Activated CD4-positive, alpha-beta memory T cell treated with anti-CD3 and anti-CD28 coated beads, Interleukin-2, amount 10 ng/mL, durations not matched to agents 7 days and 5 days (primary cell): Measurements from ENCODE around the gene RAB3B. TPM values are rescaled to one million over a fixed set of nuclear protein-coding genes. Genes with fewer than 3 reads are reported as not detected.

ENCODE experiments used
- CTCF ChIA-PET: fragments of 350-600 bp; sonication (Branson Sonifier 250); formaldehyde crosslinking; loops from one replicate; lab custom pipeline; 2021; ENCODE audit warnings: antibody characterized with exemption, inconsistent platforms; lab: Charles Lee
- POLR2A ChIA-PET: fragments of 350-600 bp; sonication (Branson Sonifier 250); formaldehyde crosslinking; loops from one replicate; lab custom pipeline; 2021; ENCODE audit warnings: antibody characterized with exemption; lab: Charles Lee
- DNase-seq: peaks from one replicate; pipeline ENCODE4 v3.0.0-alpha.2; 2020
- H3K27ac Mint-ChIP-seq: one replicate; pipeline ENCODE4 v1.8.0; 2021; ENCODE audit warnings: mild to moderate bottlenecking, mixed read lengths
- H3K27me3 Mint-ChIP-seq: one replicate; pipeline ENCODE4 v1.8.0; 2021; ENCODE audit warnings: mixed read lengths
- H3K36me3 Mint-ChIP-seq: one replicate; pipeline ENCODE4 v1.8.0; 2021; ENCODE audit warnings: low read depth, mixed read lengths
- H3K4me1 Mint-ChIP-seq: one replicate; pipeline ENCODE4 v1.8.0; 2021; ENCODE audit warnings: mixed read lengths
- H3K4me3 Mint-ChIP-seq: one replicate; pipeline ENCODE4 v1.8.0; 2021; ENCODE audit warnings: mild to moderate bottlenecking, mixed read lengths
- H3K9me3 Mint-ChIP-seq: one replicate; pipeline ENCODE4 v1.8.0; 2021; ENCODE audit warnings: mixed read lengths
- total RNA-seq, 2 experiments: library from RNA; stranded (reverse); gene quantifications; one replicate each; pipeline ENCODE4 v1.2.3, GENCODE V29; 2021

RAB3B gene
- total RNA-seq, 2 experiments from 2014 or later, result 0.03 to 0.08 TPM

- peaks cover 32% of the 10 kb centered on the region for H3K27me3 Mint-ChIP-seq
- no peaks in the 10 kb centered on the region for H3K4me1 Mint-ChIP-seq
- no peaks in the 10 kb centered on the region for H3K36me3 Mint-ChIP-seq
- H3K4me3 Mint-ChIP-seq, result no peak overlapping the region
- no peak overlapping the region for H3K27ac Mint-ChIP-seq
- ChIA-PET CTCF (interaction anchor here (1.9 kb wide), 1 partner anchor 20 kb away, joined by 6 read pairs; no protein-coding TSS in a partner anchor), POLR2A (no interaction called here)
- H3K9me3 Mint-ChIP-seq, result no peaks in the 10 kb centered on the region
- DNase-seq, result no peak
Measured at GRCh38 chr1:51916587-51917405, 73.7 kb downstream of the RAB3B start.

- Mint-ChIP-seq H3K27me3 (peaks cover 27% of the 10 kb centered on the region), H3K36me3 (no peaks in the 10 kb centered on the region), H3K4me1 (no peaks in the 10 kb centered on the region), H3K27ac (no peak overlapping the region), H3K9me3 (no peaks in the 10 kb centered on the region), H3K4me3 (no peak overlapping the region)
- CTCF ChIA-PET, result interaction anchor here (0.5 kb wide), 1 partner anchor 169 kb away, joined by 3 read pairs; no protein-coding TSS in a partner anchor
- POLR2A ChIA-PET, result no interaction called here
- no peak for DNase-seq
Measured at GRCh38 chr1:51915951-51916350, 74.5 kb downstream of the RAB3B start.

- Mint-ChIP-seq H3K9me3 (no peaks in the 10 kb centered on the region), H3K4me3 (no peak overlapping the region), H3K36me3 (no peaks in the 10 kb centered on the region), H3K27ac (no peak overlapping the region), H3K27me3 (peaks cover 22% of the 10 kb centered on the region), H3K4me1 (no peaks in the 10 kb centered on the region)
- DNase-seq, result no peak
- ChIA-PET CTCF (no interaction called here), POLR2A (no interaction called here)
Measured at GRCh38 chr1:51912881-51913280, 77.6 kb downstream of the RAB3B start.

- ChIA-PET CTCF (interaction anchor here (0.8 kb wide), 1 partner anchor 12 kb away, joined by 3 read pairs; no protein-coding TSS in a partner anchor), POLR2A (no interaction called here)
- Mint-ChIP-seq H3K4me3 (no peak overlapping the region), H3K36me3 (peaks cover 10% of the 10 kb centered on the region), H3K9me3 (peaks cover 19% of the 10 kb centered on the region), H3K27me3 (peaks cover 16% of the 10 kb centered on the region), H3K4me1 (no peaks in the 10 kb centered on the region), H3K27ac (no peak overlapping the region)
- DNase-seq, result no peak
Measured at GRCh38 chr1:51910221-51911000, 80.1 kb downstream of the RAB3B start.

GRCh38 chr1:51908499-51908898, 82.0 kb downstream of the RAB3B start:
- Mint-ChIP-seq H3K27me3 (peaks cover 7% of the 10 kb centered on the region), H3K9me3 (peaks cover 20% of the 10 kb centered on the region), H3K36me3 (peaks cover 10% of the 10 kb centered on the region), H3K4me3 (no peak overlapping the region), H3K4me1 (no peaks in the 10 kb centered on the region), H3K27ac (no peak overlapping the region)
- DNase-seq, result no peak
- ChIA-PET POLR2A (no interaction called here), CTCF (no interaction called here)

GRCh38 chr1:51907079-51907702, 83.3 kb downstream of the RAB3B start:
- Mint-ChIP-seq H3K9me3 (peaks cover 20% of the 10 kb centered on the region), H3K4me3 (no peak overlapping the region), H3K27me3 (peaks cover 7% of the 10 kb centered on the region), H3K36me3 (peaks cover 10% of the 10 kb centered on the region), H3K27ac (peak overlapping the region; percentile 12), H3K4me1 (no peaks in the 10 kb centered on the region)
- CTCF ChIA-PET, result interaction anchor here (0.7 to 1.8 kb wide), 2 partner anchors 10 to 311 kb away, joined by 3 to 6 read pairs; no protein-coding TSS in a partner anchor
- POLR2A ChIA-PET, result no interaction called here
- no peak for DNase-seq

GRCh38 chr1:51906306-51907078, 84.0 kb downstream of the RAB3B start:
- peaks cover 20% of the 10 kb centered on the region for H3K9me3 Mint-ChIP-seq
- peak overlapping the region; percentile 52 for H3K27ac Mint-ChIP-seq
- H3K27me3 Mint-ChIP-seq, result peaks cover 7% of the 10 kb centered on the region
- no peak overlapping the region for H3K4me3 Mint-ChIP-seq
- H3K4me1 Mint-ChIP-seq, result no peaks in the 10 kb centered on the region
- no peak for DNase-seq
- H3K36me3 Mint-ChIP-seq, result peaks cover 10% of the 10 kb centered on the region
- CTCF ChIA-PET, result interaction anchor here (0.7 to 1.8 kb wide), 2 partner anchors 10 to 311 kb away, joined by 3 to 6 read pairs; no protein-coding TSS in a partner anchor
- POLR2A ChIA-PET, result interaction anchor here (0.7 kb wide), 1 partner anchor 135 kb away, joined by 4 read pairs; no protein-coding TSS in a partner anchor

- no peak overlapping the region for H3K27ac Mint-ChIP-seq
- H3K4me1 Mint-ChIP-seq, result no peaks in the 10 kb centered on the region
- CTCF ChIA-PET, result interaction anchor here (0.5 kb wide), 1 partner anchor 59 kb away, joined by 4 read pairs; no protein-coding TSS in a partner anchor
- DNase-seq, result no peak
- peaks cover 17% of the 10 kb centered on the region for H3K27me3 Mint-ChIP-seq
- peaks cover 10% of the 10 kb centered on the region for H3K36me3 Mint-ChIP-seq
- H3K9me3 Mint-ChIP-seq, result peaks cover 20% of the 10 kb centered on the region
- POLR2A ChIA-PET, result no interaction called here
- no peak overlapping the region for H3K4me3 Mint-ChIP-seq
Measured at GRCh38 chr1:51902456-51902855, 88.0 kb downstream of the RAB3B start.

GRCh38 chr1:51901151-51901550, 89.3 kb downstream of the RAB3B start:
- DNase-seq, result no peak
- Mint-ChIP-seq H3K4me1 (peaks cover 2% of the 10 kb centered on the region), H3K9me3 (peaks cover 9% of the 10 kb centered on the region), H3K4me3 (no peak overlapping the region), H3K27ac (no peak overlapping the region), H3K36me3 (peaks cover under 1% of the 10 kb centered on the region), H3K27me3 (peaks cover 20% of the 10 kb centered on the region)
- CTCF ChIA-PET, result no interaction called here
- POLR2A ChIA-PET, result no interaction called here

GRCh38 chr1:51899022-51899421, 91.5 kb downstream of the RAB3B start:
- Mint-ChIP-seq H3K27ac (no peak overlapping the region), H3K27me3 (peaks cover 38% of the 10 kb centered on the region), H3K4me3 (no peak overlapping the region), H3K9me3 (no peaks in the 10 kb centered on the region), H3K36me3 (no peaks in the 10 kb centered on the region), H3K4me1 (peaks cover 2% of the 10 kb centered on the region)
- ChIA-PET CTCF (no interaction called here), POLR2A (interaction anchor here (1.1 kb wide), 1 partner anchor 20 kb away, joined by 3 read pairs; no protein-coding TSS in a partner anchor)
- no peak for DNase-seq

GRCh38 chr1:51898090-51898734, 92.3 kb downstream of the RAB3B start:
- ChIA-PET POLR2A (interaction anchor here (1.1 kb wide), 1 partner anchor 19 kb away, joined by 3 read pairs; no protein-coding TSS in a partner anchor), CTCF (interaction anchor here (1.2 to 2.5 kb wide), 6 partner anchors 9 to 398 kb away, joined by 3 to 12 read pairs (median 6); no protein-coding TSS in a partner anchor)
- H3K27ac Mint-ChIP-seq, result no peak overlapping the region
- H3K27me3 Mint-ChIP-seq, result peaks cover 43% of the 10 kb centered on the region
- H3K36me3 Mint-ChIP-seq, result no peaks in the 10 kb centered on the region
- no peak overlapping the region for H3K4me3 Mint-ChIP-seq
- H3K9me3 Mint-ChIP-seq, result no peaks in the 10 kb centered on the region
- peaks cover 2% of the 10 kb centered on the region for H3K4me1 Mint-ChIP-seq
- no peak for DNase-seq
